GM18873 (cell line): ENCODE measurements around the gene DDIAS.
"Not testable (repeated sequence)": the region's sequence is repeated elsewhere in the genome, so short reads cannot be mapped to it uniquely, and the experiment has no call there.

ENCODE experiments used
- ATAC-seq: cut with Tn5 transposase; IDR thresholded peaks from one replicate; pipeline ENCODE4 v1.9.1; 2021; ENCODE audit warnings: mild to moderate bottlenecking, moderate library complexity, moderate number of reproducible peaks; ENCODE audit not compliant: unreplicated experiment, low FRiP score

The DDIAS gene

DNA sequence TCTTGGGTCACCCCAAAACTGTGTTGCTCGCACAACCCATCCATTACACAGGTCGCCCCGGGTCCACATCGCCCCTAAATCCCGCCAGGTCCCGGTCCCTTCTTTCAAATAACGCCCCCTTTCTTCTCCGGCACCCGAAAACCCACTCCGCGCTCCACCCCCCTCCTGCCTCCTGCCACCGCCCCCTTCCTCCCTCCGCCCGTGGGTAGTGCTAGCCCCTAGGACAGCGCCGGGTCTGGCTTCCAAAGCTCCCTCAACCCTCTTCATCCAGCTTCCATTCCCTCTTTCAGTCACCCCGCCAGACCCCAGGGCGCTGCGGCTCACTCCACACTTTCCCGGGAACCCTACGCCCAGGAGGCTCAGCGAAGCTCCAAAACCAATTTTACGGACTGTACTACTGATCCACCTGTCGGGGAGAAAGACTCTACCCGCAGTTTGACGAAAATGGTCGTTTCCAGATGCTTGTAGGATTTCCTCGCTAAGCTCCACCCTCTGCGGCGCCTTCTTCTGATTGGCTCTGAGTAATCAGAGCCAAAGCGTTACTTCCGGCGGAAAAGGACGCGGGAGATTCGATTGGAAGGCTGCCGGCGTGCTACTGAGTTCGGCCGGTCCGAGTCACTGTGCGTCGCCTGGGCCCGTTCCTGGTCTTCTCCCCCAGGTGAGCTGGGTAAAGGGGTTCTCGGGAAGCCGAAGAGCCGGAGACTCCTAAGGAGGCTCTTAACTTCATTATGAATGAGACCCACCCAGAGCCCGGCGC lies at the start of gene DDIAS:
DDIAS (plus strand) TSS at position 572 of the 757 bp plus-strand sequence. CDS start 13,003 bp downstream, outside the sequence.
- ATAC-seq, result peak; percentile 73

DNA sequence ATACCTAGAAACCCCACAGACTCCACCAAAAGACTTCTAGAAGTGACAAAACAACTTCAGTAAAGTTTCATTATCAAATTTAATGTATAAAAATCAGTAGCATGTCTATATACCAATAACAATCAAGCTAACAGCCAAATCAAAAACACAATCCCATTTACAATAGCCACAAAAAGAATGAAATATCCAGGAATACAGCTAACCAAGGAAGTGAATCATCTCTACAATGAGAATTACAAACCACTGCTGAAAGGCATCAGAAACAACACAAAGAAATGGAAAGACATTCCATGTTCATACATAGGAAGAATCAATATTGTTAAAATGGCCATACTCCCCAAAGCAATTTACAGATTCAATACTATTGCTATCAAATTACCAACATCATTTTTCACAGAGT lies 47.3 kb upstream of the DDIAS start:
- ATAC-seq, result no peak

GRCh38 chr11:82854916-82855315 lies 46.6 kb upstream of the DDIAS start:
- not testable (repeated sequence) for ATAC-seq

GRCh38 chr11:82855616-82856015 lies 45.9 kb upstream of the DDIAS start:
- no peak for ATAC-seq

DNA sequence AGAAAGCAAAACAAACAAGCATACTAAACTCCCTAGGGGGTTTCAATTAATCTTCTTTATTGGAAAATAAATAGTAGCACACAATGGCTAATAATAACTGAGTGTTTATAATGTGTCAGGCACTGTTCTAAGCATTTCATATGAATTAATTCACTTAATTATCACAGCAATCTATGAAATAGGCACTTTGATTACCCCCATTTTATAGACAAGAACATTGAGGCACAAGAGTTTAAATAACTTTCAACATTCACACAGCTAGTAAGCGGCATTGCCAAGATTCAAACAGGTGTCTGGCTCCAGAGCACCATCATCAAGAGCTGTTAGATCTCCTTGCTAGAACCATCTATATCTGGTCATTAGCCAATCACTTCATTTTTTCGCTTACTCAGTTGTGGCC lies 44.4 kb upstream of the DDIAS start:
- ATAC-seq, result no peak

DNA sequence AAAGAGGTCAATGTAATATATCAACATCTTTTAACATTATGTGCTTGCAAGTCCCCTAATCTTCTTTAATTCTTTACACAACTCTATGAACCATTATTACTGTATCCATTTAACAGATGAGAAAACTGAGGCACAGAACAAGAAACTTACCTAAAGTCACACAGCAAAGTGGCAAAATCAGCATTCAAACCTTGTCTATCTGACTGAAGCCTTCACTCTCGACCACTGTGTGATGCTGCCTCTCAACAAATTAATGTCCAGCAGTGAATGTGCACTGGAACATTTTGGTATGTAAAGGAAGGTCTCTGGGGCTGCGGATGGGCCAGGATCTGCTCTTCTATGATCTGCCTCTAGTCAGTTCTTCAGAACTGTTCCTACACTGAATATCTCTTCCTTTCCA lies 43.4 kb upstream of the DDIAS start:
- no peak for ATAC-seq

- ATAC-seq, result no peak
These were observed 42.9 kb upstream of the DDIAS start for GRCh38 chr11:82858556-82859091.

- ATAC-seq, result no peak
These were observed 41.8 kb upstream of the DDIAS start for GRCh38 chr11:82859750-82860149.

DNA sequence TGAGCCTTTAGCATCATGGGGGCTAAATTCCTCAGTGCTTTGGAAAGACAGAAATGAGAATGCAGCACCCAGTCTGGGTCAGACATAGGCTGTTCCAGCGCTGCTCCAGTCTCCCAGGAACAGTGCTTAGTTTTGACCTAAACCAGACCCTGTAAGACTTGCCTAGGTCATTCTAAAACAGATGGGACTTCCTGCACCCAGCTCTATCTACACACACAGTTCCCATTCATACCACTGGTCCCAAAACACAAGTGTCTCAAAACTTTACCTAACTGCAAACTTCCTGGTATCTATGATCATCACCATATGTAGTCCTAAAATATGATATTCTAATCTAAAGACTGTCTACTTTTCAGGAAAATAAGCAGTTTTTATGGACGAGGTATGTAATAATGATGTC lies 39.2 kb upstream of the DDIAS start:
- no peak for ATAC-seq

DNA sequence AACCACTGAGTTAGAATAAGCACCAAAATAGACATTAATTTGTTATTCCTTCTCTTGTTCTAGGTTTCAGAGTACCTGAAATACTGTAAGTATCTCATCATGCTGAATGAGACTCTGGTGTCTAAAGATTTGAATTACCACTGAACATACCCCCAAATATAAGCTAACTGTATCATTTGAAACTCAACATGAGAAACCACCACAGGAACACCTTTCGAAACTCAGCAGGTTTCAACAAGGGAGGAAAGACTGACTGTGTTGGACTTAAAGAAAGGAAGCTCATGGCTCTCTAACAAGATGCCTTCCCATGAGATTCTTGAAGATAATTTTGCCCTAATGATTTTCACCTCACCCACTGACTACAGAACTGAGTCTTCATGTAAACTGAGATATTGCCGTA lies 38.3 kb upstream of the DDIAS start:
- no peak for ATAC-seq

- ATAC-seq, result no peak
These were observed 37.3 kb upstream of the DDIAS start for GRCh38 chr11:82864268-82864667.

DNA sequence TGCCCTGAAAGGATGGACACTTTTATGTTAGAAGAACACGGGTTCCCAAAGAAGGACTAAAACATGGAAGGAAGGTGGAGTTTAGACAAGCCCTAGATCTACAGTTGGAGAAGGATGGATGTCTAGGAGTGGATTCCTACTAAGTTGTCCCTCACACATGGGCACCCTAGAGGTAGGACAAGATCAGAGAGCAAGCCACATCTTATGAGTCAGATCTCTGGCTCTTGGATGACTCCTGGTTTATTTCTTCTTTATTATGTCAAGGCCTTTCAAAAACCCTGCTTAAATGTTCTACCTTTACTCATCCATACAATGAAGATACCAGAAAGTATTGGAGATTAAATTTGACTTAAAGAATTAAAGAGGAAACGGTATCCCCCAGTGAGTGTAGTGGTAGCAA lies 35.7 kb upstream of the DDIAS start:
- no peak for ATAC-seq

DNA sequence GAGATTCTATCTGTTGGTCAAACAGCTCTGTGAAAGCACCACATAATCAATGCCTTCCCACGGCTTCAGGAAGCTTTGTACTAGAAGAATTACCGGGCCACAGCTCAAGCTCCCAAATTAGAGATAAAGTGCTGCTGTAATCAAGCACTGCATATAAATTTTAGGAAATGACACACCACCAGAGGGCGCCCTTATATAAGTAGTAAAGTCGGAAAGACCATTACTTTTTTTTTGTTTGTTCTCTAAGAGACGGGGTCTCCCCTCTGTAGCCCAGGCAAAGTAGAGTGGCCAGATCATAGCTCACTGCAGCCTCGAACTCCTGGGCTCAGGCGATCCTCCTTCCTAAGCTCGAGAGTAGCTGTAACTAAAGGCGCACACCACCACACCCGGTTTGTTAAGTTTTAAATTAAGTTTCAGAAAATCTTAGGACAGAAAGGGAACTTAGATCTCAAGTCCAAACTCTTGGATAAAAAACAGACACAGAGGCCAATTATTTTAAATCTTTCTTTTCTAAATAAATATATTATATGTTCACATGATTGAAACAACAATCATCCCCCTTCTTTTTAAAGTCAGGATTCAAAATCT lies 33.9 kb upstream of the DDIAS start:
- no peak for ATAC-seq

DNA sequence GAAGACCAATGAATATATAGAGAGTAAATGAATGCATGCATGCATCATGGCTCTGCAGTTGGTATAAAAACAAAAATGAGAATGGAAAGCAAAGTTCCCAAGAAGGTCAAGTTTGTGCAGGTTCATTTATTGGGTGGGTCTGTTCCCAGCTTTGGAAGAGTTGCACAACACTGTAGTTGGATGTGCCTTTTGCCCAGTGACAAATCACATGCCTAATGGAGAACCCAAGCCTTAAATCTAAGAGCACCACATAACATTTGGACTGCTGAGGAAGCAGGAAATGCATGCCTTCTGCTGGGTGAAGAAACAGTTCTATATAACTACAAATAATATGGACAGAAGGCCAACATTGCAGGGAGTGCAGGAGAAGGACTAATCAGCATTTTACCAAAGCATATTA lies 31.9 kb upstream of the DDIAS start:
- no peak for ATAC-seq

GRCh38 chr11:82871646-82872045 lies 29.9 kb upstream of the DDIAS start:
- ATAC-seq, result no peak

GRCh38 chr11:82872377-82873150 lies 29.0 kb upstream of the DDIAS start:
- no peak for ATAC-seq

DNA sequence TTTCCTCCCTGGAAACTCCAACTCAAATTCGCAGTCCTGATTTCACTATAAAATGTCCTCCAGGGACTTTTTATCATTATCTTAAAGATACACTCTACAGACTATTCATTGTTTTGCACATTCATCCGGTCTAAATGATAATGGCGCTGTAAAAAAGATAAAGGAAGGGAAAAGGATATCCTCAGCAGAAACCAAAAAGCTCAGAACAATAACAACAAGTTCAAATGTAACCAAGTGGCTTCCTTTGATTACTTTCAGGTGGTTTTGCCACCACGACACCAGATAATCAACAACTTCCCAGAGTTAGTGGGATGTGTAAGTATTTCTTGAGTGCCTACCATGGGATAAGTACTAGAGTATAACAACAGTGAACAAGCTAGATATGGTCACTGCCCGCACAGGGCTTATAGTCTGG lies 27.6 kb upstream of the DDIAS start:
- no peak for ATAC-seq

GRCh38 chr11:82874646-82875523 lies 26.7 kb upstream of the DDIAS start:
- ATAC-seq, result no peak

DNA sequence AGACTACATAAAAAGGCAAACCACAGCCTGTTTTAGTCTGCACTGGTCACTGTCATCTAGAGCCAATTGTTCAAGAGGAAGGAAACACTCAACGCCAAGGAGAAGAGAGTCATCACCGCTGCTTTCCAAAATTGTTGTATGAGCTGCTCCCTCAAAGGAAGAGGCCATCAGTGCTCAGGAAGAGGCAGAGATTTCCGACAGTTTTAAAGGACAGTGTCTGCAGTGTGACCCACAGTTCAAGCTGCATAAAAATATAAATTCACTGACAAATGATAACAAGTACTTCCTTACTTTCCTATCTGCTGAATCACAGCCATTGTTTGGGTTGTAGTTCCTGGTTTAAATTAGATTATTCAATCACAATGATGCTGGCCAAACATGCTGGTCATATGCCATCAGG lies 17.7 kb upstream of the DDIAS start:
- ATAC-seq, result no peak
